ENCODE data around the gene TMEM218.

TMEM218 gene

DNA sequence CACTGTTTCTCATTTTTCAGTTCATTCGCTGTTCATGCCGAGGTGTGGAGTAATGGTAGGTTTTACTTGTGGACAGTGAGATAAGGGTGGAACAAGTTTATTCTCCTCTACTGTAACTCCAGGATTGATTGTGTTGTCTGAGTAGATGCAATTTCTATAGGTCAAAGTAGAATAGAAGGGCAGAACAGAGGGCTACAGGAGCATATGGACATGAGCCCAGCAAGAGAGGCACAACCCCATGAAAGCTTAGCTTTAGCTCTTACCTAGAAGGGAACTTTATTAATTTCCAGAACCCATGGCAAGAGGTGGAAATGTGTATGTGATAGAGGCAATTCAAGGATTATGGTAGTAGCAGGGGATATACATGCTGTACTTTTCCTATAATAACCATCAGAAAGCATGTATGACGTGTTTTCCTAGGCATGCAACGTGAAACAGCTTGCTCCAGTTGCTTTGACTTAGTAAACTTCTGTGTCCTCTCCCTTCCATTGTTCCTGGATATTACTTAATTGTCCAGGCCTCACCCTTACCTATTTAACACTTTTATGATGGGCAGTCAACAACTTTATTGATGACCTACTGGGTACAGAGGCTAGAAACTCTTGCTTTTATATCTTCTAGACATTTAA, 62.1 kb downstream of the TMEM218 start:
- peaks cover 8% of the 10 kb centered on the region for H3K36me3 Mint-ChIP-seq (ENCODE audit: low read depth)
- peaks cover 9% of the 10 kb centered on the region for H3K9me3 Mint-ChIP-seq
- H3K4me3 Mint-ChIP-seq = no peak overlapping the region
- no peak overlapping the region for H3K27ac Mint-ChIP-seq
- DNase-seq (no peak), ATAC-seq (no peak)
- no peaks in the 10 kb centered on the region for H3K4me1 Mint-ChIP-seq
- H3K27me3 Mint-ChIP-seq = no peaks in the 10 kb centered on the region

Measured in activated naive CD8-positive, alpha-beta T cell treated with anti-CD3 and anti-CD28 coated beads, Interleukin-2, amount 50 U/mL, for 24 hours (primary cell).